GM13977 (cell line): Measurements from ENCODE around the gene SORCS1.

Source experiments
- DNase-seq: peaks from one replicate; pipeline ENCODE4 v3.0.0; 2012; ENCODE audit warnings: low spot score
- CTCF ChIP-seq: IDR thresholded peaks from 2 replicates; pipeline ENCODE4 v1.5.1; 2012; ENCODE audit warnings: mild to moderate bottlenecking, control low read depth; ENCODE audit not compliant: insufficient read depth; ENCODE audit errors: extremely low read depth, missing control alignments
- in situ Hi-C: fragments of 300-500 bp; cut with MboI; formaldehyde crosslinking; loops from one replicate; pipeline ENCODE4 v1.12.0; 2022; ENCODE audit warnings: low sequenced_read_pairs, low pct_unique_long_range_greater_than_20kb, mixed read lengths, inconsistent platforms; ENCODE audit not compliant: unreplicated experiment

Gene SORCS1

GRCh38 chr10:106680061-106680460 lies 484.4 kb downstream of the SORCS1 start:
- no peak for TF ChIP-seq CTCF
- in situ Hi-C loops = no loop called here

GRCh38 chr10:106679314-106679713 lies 485.2 kb downstream of the SORCS1 start:
- in situ Hi-C loops = no loop called here
- no peak for TF ChIP-seq CTCF
- no peak for DNase-seq

More at GRCh38 chr10:106680061-106680460, 484.4 kb downstream of the SORCS1 start:
- no peak for DNase-seq

- in situ Hi-C loops = no loop called here
- DNase-seq = no peak
- no peak for TF ChIP-seq CTCF
Measured at GRCh38 chr10:106672517-106673175, 491.9 kb downstream of the SORCS1 start.

- DNase-seq = no peak
- in situ Hi-C loops = no loop called here
- no peak for TF ChIP-seq CTCF
Measured at GRCh38 chr10:106661767-106662140, 502.8 kb downstream of the SORCS1 start.

- TF ChIP-seq CTCF = no peak
- in situ Hi-C loops = no loop called here
- DNase-seq = no peak
Measured at GRCh38 chr10:106661133-106661766, 503.3 kb downstream of the SORCS1 start.

- DNase-seq = no peak
- in situ Hi-C loops = no loop called here
- no peak for TF ChIP-seq CTCF
Measured at GRCh38 chr10:106660550-106660949, 504.0 kb downstream of the SORCS1 start.
